ENCODE measurements around the gene ATRAID.
"Not testable (repeated sequence)": the region's sequence is repeated elsewhere in the genome, so short reads cannot be mapped to it uniquely, and the experiment has no call there.

Gene ATRAID

DNA sequence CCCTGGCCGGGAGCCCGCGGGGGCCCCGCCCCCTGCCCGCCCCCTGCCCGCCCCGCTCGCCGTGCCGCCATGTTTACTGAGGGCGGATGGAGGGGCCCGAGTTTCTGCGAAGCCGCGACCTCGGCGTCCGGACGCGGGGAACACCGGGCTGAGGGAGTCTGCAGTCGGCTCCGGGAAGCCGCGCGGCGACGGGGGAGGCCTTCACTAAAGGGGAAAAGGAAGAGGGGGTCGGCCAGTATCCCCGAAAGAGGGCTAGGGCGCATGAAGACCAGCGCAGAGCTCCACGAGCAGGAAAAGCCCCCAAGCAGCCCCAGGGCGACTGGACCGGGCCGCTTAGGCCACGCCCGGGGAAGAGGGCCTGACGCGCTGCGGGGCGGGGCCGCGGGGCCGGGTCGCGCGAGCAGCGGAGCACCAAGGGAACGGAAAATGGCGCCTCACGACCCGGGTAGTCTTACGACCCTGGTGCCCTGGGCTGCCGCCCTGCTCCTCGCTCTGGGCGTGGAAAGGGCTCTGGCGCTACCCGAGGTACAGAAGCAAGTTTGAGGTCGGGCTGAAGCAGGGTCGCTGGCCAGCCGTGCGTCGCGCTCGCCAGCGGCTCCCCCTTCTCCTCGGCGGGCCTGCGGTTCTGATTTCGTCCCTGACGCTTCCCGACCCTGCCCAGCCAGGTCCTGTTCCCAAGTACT is at the start of gene ATRAID, which contains the start of gene SLC5A6:
Gene ATRAID, plus strand, starts transcription at position 99 of the 683 bp plus-strand sequence. Its CDS starts 328 bp downstream, at position 427.
Gene SLC5A6, minus strand, starts transcription at position 326 of the 683 bp plus-strand sequence. CDS start 4,618 bp downstream, outside the sequence.
- peak; percentile 69 for DNase-seq (ENCODE audit: low read depth)

- DNase-seq (ENCODE audit: low read depth) = no peak
Observed at GRCh38 chr2:27162151-27163121, 49.4 kb upstream of the ATRAID start.

- DNase-seq (ENCODE audit: low read depth) = no peak
Observed at GRCh38 chr2:27164960-27165763, 46.7 kb upstream of the ATRAID start.

DNA sequence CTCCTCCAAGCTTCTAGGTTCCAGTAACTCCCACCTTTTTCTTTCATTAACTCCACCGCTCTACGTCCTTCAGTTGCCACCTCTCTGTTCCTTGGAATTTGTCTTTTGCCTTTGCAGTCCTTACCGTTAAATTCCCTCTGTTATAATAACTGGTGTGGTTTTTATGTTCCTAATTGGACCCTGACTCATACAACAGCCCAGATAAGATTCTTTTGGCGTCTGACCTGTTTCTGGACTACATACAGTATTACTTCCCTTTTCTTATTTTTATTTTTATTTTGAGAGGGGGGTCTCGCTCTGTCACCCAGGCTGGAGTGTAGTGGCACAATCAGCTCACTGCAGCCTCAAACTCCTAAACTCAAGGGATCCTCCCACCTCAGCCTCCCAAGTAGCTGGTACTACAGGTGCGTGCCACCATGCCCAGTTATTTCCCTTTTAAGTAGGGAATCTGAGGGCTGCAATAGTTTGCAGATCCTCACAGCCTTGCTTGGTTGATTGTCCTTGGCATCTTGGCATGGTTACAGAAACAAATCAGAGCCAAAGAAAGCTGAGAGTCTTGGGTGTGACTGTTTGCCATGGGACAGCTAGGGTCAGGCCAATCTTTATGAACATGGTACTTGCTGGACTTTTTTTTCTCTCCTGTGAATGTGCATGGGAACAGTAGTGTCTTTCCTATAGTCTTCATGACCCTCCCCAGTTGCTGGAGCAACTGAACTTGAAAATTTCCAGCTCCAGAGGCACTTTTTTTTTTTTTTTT is 41.1 kb upstream of the ATRAID start:
- no peak for DNase-seq (ENCODE audit: low read depth)

DNA sequence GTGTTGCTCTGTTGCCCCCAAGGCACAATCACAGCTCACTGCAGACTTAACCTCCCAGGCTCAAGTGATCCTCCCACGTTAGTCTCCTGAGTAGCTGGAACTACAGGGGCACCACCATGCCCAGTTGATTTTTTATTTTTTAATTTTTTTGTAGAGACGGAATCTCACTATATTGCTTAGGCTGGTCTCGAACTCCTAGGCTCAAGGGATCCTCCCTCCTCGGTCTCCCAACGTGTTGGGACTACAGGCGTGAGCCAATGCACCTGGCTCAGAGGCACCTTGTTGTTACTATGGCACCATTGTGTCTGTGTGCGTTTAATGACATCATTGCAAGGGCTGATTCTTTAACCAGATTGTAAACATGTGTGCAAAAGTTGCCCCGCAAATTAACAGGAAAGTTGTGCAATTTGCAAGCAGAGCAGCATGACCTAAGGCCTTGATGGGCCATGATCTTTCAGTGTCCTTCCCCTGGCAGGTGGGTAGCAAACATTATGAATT is 40.4 kb upstream of the ATRAID start:
- no peak for DNase-seq (ENCODE audit: low read depth)

GRCh38 chr2:27174638-27175037 is 37.2 kb upstream of the ATRAID start:
- no peak for DNase-seq (ENCODE audit: low read depth)

DNA sequence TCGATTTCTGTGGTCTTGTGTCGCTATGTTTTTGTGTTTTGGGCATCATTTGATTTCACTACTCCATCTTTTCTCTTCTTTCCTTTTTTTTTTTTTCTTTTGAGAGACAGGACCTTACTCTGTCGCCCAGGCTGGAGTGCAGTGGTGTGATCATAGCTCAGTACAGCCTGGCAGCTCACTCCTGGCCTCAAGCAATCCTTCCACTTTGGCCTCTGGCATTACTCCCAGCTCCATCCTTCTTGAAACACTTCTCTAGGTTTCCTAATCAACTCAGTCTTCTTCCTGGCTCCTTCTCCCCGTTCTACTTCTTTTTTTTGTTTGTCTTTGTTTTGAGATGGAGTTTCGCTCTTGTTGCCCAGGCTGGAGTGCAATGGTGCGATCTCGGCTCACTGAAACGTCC is 36.5 kb upstream of the ATRAID start:
- no peak for DNase-seq (ENCODE audit: low read depth)

DNA sequence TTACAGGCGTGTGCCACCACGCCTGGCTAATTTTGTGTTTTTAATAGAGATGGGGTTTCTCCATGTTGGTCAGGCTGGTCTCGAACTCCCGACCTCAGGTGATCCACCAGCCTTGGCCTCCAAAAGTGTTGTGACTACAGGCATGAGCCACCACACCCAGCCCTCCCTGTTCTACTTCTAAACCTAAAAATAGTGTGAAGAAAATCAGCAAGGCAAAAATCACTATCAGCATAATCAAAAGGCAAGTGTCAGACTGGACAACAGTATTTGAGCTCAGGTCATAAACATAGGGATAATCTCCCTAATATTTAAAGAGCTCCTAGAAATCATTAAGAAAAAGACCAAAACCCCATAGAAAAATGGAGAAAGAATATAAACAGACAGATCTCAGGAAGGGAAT is 36.1 kb upstream of the ATRAID start:
- DNase-seq (ENCODE audit: low read depth) = not testable (repeated sequence)

GRCh38 chr2:27177441-27178351 is 34.1 kb upstream of the ATRAID start:
- DNase-seq (ENCODE audit: low read depth) = no peak

GRCh38 chr2:27178469-27178868 is 33.4 kb upstream of the ATRAID start:
- no peak for DNase-seq (ENCODE audit: low read depth)

GRCh38 chr2:27179344-27180000 is 32.4 kb upstream of the ATRAID start:
- DNase-seq (ENCODE audit: low read depth) = no peak

DNA sequence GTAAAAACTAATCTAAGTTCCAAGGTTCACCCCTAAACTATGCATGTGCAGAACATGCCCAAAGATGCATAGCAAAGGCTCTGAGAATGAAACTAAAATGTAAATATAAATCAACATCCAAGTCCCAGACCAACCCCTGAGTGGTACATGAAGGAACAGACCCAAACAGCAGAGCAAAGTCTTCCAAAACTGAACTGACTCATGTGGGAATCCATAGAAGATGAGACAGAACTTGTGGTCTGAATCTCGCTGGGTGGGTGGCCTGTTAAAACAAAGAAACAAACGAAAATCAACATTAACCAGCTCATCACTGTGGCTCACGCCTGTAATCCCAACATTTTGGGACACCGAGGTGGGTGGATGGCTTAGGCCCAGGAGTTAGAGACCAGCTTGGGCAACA is 29.5 kb upstream of the ATRAID start:
- no peak for DNase-seq (ENCODE audit: low read depth)

DNA sequence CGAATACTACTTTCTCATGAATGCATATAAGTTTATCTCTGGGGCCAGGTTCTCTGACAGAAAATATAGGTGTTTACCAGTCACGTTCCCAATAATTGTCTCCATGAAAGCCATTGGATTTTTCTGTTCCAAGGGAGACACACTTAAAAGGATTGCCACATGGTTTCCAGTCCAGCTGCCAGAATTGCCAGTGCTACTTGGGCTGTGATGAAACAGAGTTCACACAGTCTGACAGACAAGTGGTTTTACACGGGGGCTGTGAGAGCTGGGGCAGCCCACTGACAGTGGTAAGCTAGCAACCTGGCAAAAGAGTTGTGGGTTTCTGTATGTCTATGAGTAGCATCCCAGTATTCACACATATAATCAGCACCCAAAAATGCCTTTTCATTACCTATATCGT is 27.7 kb upstream of the ATRAID start:
- no peak for DNase-seq (ENCODE audit: low read depth)

DNA sequence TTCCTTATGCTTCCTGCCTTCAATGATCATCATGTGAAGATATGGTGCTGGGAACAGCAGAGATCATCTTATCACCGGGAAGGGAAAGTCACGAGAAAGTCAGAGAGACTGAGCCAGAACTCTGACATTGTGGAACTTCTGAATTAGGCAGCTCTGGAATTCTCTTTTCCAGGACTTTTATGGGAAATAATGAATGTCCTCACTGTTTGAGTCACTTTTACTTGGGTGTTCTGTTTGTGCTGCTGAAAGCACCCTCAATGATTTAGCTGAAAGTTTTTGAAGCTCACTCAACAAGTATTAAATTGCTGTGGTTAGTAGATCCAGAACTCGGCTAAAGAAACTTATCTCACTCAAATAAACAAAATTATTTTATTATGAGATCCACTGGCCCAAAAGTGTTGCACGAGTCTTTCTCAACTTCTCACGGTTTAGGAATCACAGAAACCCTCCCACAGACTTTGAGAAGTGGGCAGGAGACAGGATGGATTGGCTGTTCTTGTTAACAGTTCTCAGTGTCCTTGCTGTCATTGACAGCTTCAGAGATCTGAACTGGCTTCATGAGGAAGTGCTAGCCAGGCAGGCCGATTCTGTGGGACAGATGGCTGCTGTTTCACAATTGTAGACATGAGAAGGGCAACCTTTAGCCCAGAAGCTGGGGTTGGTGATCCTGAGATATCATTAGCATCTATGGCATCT is 26.4 kb upstream of the ATRAID start:
- no peak for DNase-seq (ENCODE audit: low read depth)

DNA sequence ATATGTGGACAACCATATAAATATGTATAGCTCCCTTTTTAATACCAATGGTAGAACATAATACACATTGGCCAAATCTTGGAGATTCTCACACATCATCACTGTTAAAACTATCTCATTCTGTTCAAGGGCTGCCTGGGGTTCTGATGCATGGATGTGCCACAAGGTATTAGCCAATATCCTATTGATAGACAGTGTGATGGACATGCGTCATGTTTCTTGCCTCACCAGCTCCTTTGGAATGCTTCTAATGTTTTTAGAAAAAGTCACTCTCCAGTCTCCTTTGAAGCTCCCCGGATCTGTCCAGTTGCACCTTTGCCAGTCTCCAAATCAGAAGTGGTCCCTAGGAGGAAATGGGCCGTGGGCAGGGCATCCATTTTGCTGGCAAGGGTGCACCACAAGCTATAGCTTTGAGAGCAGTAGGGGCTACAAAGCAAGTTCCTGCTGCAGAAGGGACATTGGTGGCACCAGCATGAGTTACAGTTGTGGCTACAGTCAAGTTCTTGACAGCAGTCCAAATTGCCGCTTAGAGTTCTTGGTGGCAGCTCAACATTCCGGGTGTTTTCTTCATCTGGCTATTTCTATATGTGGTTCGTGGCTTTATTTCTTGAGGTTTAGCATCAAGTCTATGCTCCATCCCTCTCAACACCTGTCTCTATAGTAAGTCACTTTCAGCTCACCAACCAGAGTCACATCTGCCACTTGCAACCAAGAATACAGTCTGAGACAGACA is 25.1 kb upstream of the ATRAID start:
- DNase-seq (ENCODE audit: low read depth) = no peak

DNA sequence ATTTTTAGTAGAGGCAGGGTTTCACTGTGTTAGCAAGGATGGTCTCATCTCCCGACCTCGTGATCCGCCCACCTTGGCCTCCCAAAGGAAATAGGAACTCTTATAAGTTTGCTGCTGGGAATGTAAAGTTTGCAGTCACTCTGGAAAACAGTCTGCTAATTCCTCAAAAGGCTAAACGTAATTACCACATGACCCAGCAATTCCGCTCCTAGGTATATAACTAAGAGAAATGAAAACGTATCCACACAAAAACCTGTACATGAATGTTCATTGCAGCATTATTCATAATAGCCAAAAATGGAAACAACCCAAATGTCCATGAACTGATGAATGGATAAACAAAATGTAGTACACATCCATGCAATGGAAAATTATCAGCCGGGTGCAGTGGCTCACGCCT is 21.9 kb upstream of the ATRAID start:
- no peak for DNase-seq (ENCODE audit: low read depth)

- DNase-seq (ENCODE audit: low read depth) = no peak
Observed at GRCh38 chr2:27191070-27191829, 20.6 kb upstream of the ATRAID start.

All from fibroblast of the conjunctiva (primary cell).